Subcutaneous abdominal adipose tissue (tissue), 5 donors: ENCODE measurements around the gene NPSR1.
"Not testable (repeated sequence)": the region's sequence is repeated elsewhere in the genome, so short reads cannot be mapped to it uniquely, and the experiment has no call there.

ENCODE experiments used
- H3K27ac ChIP-seq: one replicate; pipeline ENCODE4 v1.7.0; 2013; ENCODE audit warnings: low read depth, mild to moderate bottlenecking, inconsistent platforms, low read length, moderate library complexity
- H3K27me3 ChIP-seq, 5 donors: one replicate each; pipeline ENCODE4 v1.7.0; 2013; ENCODE audit warnings: low read length in 5 of 5, inconsistent platforms in 1 of 5; ENCODE audit not compliant: control insufficient read depth in 5 of 5, insufficient read depth in 4 of 5
- H3K36me3 ChIP-seq, 5 donors: one replicate each; pipeline ENCODE4 v1.7.0; 2013; ENCODE audit warnings: low read length in 5 of 5; ENCODE audit not compliant: control insufficient read depth in 5 of 5, insufficient read depth in 5 of 5
- H3K4me1 ChIP-seq, 5 donors: one replicate each; pipeline ENCODE4 v1.7.0; 2013; ENCODE audit warnings: low read length in 5 of 5, mild to moderate bottlenecking in 3 of 5, moderate library complexity in 1 of 5; ENCODE audit not compliant: control insufficient read depth in 5 of 5, insufficient read depth in 5 of 5
- H3K4me3 ChIP-seq, 5 donors: one replicate each; pipeline ENCODE4 v1.7.0; 2013; ENCODE audit warnings: low read length in 5 of 5, low read depth in 1 of 5
- H3K9ac ChIP-seq, 5 donors: one replicate each; pipeline ENCODE4 v1.7.0; 2013; ENCODE audit warnings: low read length in 5 of 5, mild to moderate bottlenecking in 4 of 5, moderate library complexity in 3 of 5
- H3K9me3 ChIP-seq, 5 donors: one replicate each; pipeline ENCODE4 v1.7.0; 2013; ENCODE audit warnings: low read length in 5 of 5; ENCODE audit not compliant: control insufficient read depth in 5 of 5
- donor health status: healthy.
- donor health status: healthy.
- donor health status: healthy.
- donor health status: healthy.
- donor health status: healthy.

The NPSR1 gene

GRCh38 chr7:34849986-34850385 lies 192.0 kb downstream of the NPSR1 start:
- Histone ChIP-seq H3K9ac (no peak overlapping the region), H3K4me3 (no peak overlapping the region), H3K9me3 (no peaks in the 10 kb centered on the region), H3K27me3 (no peaks in the 10 kb centered on the region), H3K36me3 (no peaks in the 10 kb centered on the region), H3K27ac (no peak overlapping the region), H3K4me1 (peaks cover 0 to 5% (median 0%) of the 10 kb centered on the region in 5 donors)

- peaks cover 0 to 5% (median 0%) of the 10 kb centered on the region in 5 donors for H3K4me1 ChIP-seq
- H3K27me3 ChIP-seq, result no peaks in the 10 kb centered on the region
- H3K9ac ChIP-seq, result no peak overlapping the region
- H3K27ac ChIP-seq, result no peak overlapping the region
- no peak overlapping the region for H3K4me3 ChIP-seq
- no peaks in the 10 kb centered on the region for H3K9me3 ChIP-seq
- no peaks in the 10 kb centered on the region for H3K36me3 ChIP-seq
These were observed 192.7 kb downstream of the NPSR1 start for GRCh38 chr7:34850681-34851080.

- Histone ChIP-seq H3K4me3 (no peak overlapping the region), H3K36me3 (no peaks in the 10 kb centered on the region), H3K27ac (no peak overlapping the region), H3K27me3 (no peaks in the 10 kb centered on the region), H3K9me3 (no peaks in the 10 kb centered on the region), H3K4me1 (peaks cover 0 to 5% (median 0%) of the 10 kb centered on the region in 5 donors), H3K9ac (no peak overlapping the region)
These were observed 193.4 kb downstream of the NPSR1 start for GRCh38 chr7:34851431-34851830.

- H3K27me3 ChIP-seq, H3K9ac ChIP-seq, H3K27ac ChIP-seq, H3K4me1 ChIP-seq, H3K36me3 ChIP-seq, H3K9me3 ChIP-seq, H3K4me3 ChIP-seq: not testable (repeated sequence)
These were observed 200.4 kb downstream of the NPSR1 start for GRCh38 chr7:34858444-34858843.

GRCh38 chr7:34859281-34859680 lies 201.3 kb downstream of the NPSR1 start:
- not testable (repeated sequence) for H3K36me3 ChIP-seq, H3K4me3 ChIP-seq

GRCh38 chr7:34866222-34866621 lies 208.2 kb downstream of the NPSR1 start:
- H3K9ac ChIP-seq, H3K27me3 ChIP-seq, H3K4me1 ChIP-seq, H3K9me3 ChIP-seq, H3K36me3 ChIP-seq, H3K27ac ChIP-seq, H3K4me3 ChIP-seq: not testable (repeated sequence)

More at GRCh38 chr7:34859281-34859680, 201.3 kb downstream of the NPSR1 start:
- H3K27me3 ChIP-seq, H3K9ac ChIP-seq, H3K4me1 ChIP-seq, H3K9me3 ChIP-seq, H3K27ac ChIP-seq: not testable (repeated sequence)

GRCh38 chr7:34867341-34867740 lies 209.3 kb downstream of the NPSR1 start:
- not testable (repeated sequence) for H3K4me1 ChIP-seq, H3K9ac ChIP-seq, H3K9me3 ChIP-seq, H3K27ac ChIP-seq, H3K4me3 ChIP-seq, H3K27me3 ChIP-seq, H3K36me3 ChIP-seq

- not testable (repeated sequence) for H3K9ac ChIP-seq, H3K36me3 ChIP-seq, H3K4me3 ChIP-seq, H3K27me3 ChIP-seq, H3K4me1 ChIP-seq, H3K27ac ChIP-seq
- peaks cover 0 to 11% (median 0%) of the 10 kb centered on the region in 5 donors for H3K9me3 ChIP-seq
These were observed 210.6 kb downstream of the NPSR1 start for GRCh38 chr7:34868602-34869001.

- no peaks in the 10 kb centered on the region for H3K4me1 ChIP-seq
- H3K36me3 ChIP-seq, result no peaks in the 10 kb centered on the region
- H3K9me3 ChIP-seq, result peaks cover 0 to 11% (median 0%) of the 10 kb centered on the region in 5 donors
- H3K9ac ChIP-seq, result no peak overlapping the region
- no peaks in the 10 kb centered on the region for H3K27me3 ChIP-seq
- no peak overlapping the region for H3K27ac ChIP-seq
- H3K4me3 ChIP-seq, result no peak overlapping the region
These were observed 211.0 kb downstream of the NPSR1 start for GRCh38 chr7:34869057-34869456.

- H3K27me3 ChIP-seq, H3K36me3 ChIP-seq, H3K9ac ChIP-seq, H3K27ac ChIP-seq, H3K4me3 ChIP-seq, H3K4me1 ChIP-seq: not testable (repeated sequence)
- H3K9me3 ChIP-seq, result peaks cover 0 to 11% (median 0%) of the 10 kb centered on the region in 5 donors
These were observed 212.0 kb downstream of the NPSR1 start for GRCh38 chr7:34870041-34870440.

GRCh38 chr7:34874329-34874728 lies 216.3 kb downstream of the NPSR1 start:
- H3K4me3 ChIP-seq, H3K36me3 ChIP-seq, H3K27ac ChIP-seq, H3K27me3 ChIP-seq, H3K4me1 ChIP-seq, H3K9ac ChIP-seq: not testable (repeated sequence)
- peaks cover 0 to 11% (median 0%) of the 10 kb centered on the region in 5 donors for H3K9me3 ChIP-seq
